ENCODE data around the gene CENPS. TPM values are rescaled to one million over a fixed set of nuclear protein-coding genes. Genes with fewer than 3 reads are reported as not detected.
"Not testable (repeated sequence)": the region's sequence is repeated elsewhere in the genome, so short reads cannot be mapped to it uniquely, and the experiment has no call there.

Gene CENPS
- total RNA-seq, 1 experiment from 2014 or later = 28.5 TPM

DNA sequence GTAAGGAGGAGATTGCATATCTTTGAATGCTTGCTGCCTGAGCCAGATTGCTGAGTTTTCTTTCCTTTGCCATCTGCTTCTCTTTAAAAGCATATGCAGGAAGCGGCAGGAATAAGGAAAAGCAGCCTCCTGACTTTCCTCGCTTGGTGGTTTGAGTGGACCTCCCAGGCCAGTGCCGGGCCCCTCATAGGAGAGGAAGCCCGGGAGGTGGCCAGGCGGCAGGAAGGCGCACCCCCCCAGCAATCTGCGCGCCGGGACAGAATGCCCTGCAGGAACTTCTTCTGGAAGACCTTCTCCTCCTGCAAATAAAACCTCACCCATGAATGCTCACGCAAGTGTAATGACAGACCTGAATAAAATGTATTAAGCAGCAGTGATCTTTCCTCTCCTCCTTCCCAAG lies 21.1 kb downstream of the CENPS start:
- Histone ChIP-seq H2AFZ (no peak overlapping the region), H3K79me2 (ENCODE audit: low read depth) (no peaks in the 10 kb centered on the region), H3K27ac (no peak overlapping the region), H3K4me2 (no peak overlapping the region), H4K20me1 (ENCODE audit: insufficient read depth) (no peaks in the 10 kb centered on the region), H3K36me3 (ENCODE audit: low read depth) (no peaks in the 10 kb centered on the region), H3F3A (ENCODE audit: insufficient read depth, low read depth) (no peaks in the 10 kb centered on the region), H3K27me3 (ENCODE audit: insufficient read depth, low read depth) (no peaks in the 10 kb centered on the region), H3K4me3 (no peak overlapping the region), H3K9me3 (ENCODE audit: insufficient read depth, low read depth) (no peaks in the 10 kb centered on the region), H3K9me2 (ENCODE audit: insufficient read depth) (no peaks in the 10 kb centered on the region), H3K4me1 (replicated peaks; ENCODE audit: insufficient read depth) (no peaks in the 10 kb centered on the region)
- no peak for TF ChIP-seq EZH2 (IDR thresholded peaks at IDR 0.05; ENCODE audit: low read depth)
- TF ChIP-seq, protein P1, sequence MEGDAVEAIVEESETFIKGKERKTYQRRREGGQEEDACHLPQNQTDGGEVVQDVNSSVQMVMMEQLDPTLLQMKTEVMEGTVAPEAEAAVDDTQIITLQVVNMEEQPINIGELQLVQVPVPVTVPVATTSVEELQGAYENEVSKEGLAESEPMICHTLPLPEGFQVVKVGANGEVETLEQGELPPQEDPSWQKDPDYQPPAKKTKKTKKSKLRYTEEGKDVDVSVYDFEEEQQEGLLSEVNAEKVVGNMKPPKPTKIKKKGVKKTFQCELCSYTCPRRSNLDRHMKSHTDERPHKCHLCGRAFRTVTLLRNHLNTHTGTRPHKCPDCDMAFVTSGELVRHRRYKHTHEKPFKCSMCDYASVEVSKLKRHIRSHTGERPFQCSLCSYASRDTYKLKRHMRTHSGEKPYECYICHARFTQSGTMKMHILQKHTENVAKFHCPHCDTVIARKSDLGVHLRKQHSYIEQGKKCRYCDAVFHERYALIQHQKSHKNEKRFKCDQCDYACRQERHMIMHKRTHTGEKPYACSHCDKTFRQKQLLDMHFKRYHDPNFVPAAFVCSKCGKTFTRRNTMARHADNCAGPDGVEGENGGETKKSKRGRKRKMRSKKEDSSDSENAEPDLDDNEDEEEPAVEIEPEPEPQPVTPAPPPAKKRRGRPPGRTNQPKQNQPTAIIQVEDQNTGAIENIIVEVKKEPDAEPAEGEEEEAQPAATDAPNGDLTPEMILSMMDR (conservative IDR thresholded peaks at IDR 0.05) = no peak
- intact Hi-C loops (cut with micrococcal nuclease; ENCODE audit: unreplicated experiment) = no loop called here
- POLR2A ChIA-PET (ENCODE audit: unreplicated experiment) = no interaction called here
- no peak for DNase-seq
- BruUV-seq (replicated peaks) = no TSS peak
- CTCF ChIA-PET = no interaction called here

DNA sequence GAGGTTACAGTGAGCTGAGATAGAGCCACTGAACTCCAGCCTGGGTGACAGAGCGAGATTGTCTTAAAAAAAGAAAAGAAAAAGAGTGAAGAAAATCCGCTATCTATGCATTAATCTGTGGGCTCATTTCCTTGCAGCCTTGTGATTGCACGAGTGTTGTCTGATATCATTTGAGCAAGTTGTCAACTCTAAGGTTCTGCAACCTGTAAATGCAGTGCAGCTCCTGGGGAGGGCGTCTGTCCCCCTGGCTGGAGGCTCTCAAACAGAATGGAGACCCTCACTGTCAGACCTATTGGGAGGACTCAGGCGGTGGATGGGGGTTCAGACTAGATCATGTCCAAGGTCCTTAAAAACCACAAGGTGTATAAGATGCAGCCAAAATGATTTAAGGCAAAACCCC lies 25.8 kb downstream of the CENPS start:
- no peak for TF ChIP-seq EZH2 (IDR thresholded peaks at IDR 0.05; ENCODE audit: low read depth)
- DNase-seq = no peak
- Histone ChIP-seq H3K79me2 (ENCODE audit: low read depth) (0 out of 2 replicates have a peak, but pooled peaks cover 3% of the 10 kb centered on the region), H3K9me2 (ENCODE audit: insufficient read depth) (no peaks in the 10 kb centered on the region), H3K4me1 (replicated peaks; ENCODE audit: insufficient read depth) (peaks cover 19% of the 10 kb centered on the region), H3K9me3 (ENCODE audit: insufficient read depth, low read depth) (no peaks in the 10 kb centered on the region), H3K4me3 (no peak overlapping the region), H4K20me1 (ENCODE audit: insufficient read depth) (no peaks in the 10 kb centered on the region), H3K27me3 (ENCODE audit: insufficient read depth, low read depth) (no peaks in the 10 kb centered on the region), H3F3A (ENCODE audit: insufficient read depth, low read depth) (peaks cover 24% of the 10 kb centered on the region), H3K36me3 (ENCODE audit: low read depth) (no peaks in the 10 kb centered on the region), H3K27ac (no peak overlapping the region), H2AFZ (no peak overlapping the region), H3K4me2 (no peak overlapping the region)
- ChIA-PET POLR2A (ENCODE audit: unreplicated experiment) (no interaction called here), CTCF (interaction anchor here (0.9 kb wide), 1 partner anchor 36 kb away, joined by 10 read pairs; no protein-coding TSS in a partner anchor)
- intact Hi-C loops (cut with micrococcal nuclease; ENCODE audit: unreplicated experiment) = no loop called here
- BruUV-seq (replicated peaks) = no TSS peak

DNA sequence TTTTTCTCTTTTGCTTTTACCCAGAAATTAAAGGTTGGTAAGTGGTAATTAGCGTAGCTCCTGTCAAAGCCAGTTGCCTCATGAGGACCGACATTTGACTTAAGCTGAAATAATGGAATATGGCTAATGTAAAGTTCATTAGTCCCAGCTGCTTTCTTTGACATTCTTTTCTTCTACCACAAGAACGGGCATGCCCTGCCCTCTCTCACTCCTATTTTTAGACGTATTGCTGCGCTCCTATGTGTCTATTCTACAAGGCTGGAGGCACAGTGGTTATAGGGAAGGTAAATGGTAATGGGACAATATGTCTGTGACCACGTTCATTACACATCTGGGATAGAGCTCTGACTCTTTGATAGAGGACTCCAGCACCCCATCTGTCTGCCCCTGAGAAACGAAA lies 26.4 kb downstream of the CENPS start:
- no peak for DNase-seq
- ChIA-PET POLR2A (ENCODE audit: unreplicated experiment) (no interaction called here), CTCF (interaction anchor here (0.9 kb wide), 1 partner anchor 35 kb away, joined by 10 read pairs; no protein-coding TSS in a partner anchor)
- intact Hi-C loops (cut with micrococcal nuclease; ENCODE audit: unreplicated experiment) = no loop called here
- H3K79me2 ChIP-seq (ENCODE audit: low read depth) = 0 out of 2 replicates have a peak, but pooled peaks cover 3% of the 10 kb centered on the region
- H3K4me2 ChIP-seq = no peak overlapping the region
- TF ChIP-seq, protein P1 (conservative IDR thresholded peaks at IDR 0.05) = no peak
- no peak for TF ChIP-seq EZH2 (IDR thresholded peaks at IDR 0.05; ENCODE audit: low read depth)
- H3K36me3 ChIP-seq (ENCODE audit: low read depth) = 0 out of 2 replicates have a peak, but pooled peaks cover 3% of the 10 kb centered on the region
- H3K27me3 ChIP-seq (ENCODE audit: insufficient read depth, low read depth) = no peaks in the 10 kb centered on the region
- peaks cover 19% of the 10 kb centered on the region for H3K4me1 ChIP-seq (replicated peaks; ENCODE audit: insufficient read depth)
- H3K9me2 ChIP-seq (ENCODE audit: insufficient read depth) = no peaks in the 10 kb centered on the region
- no TSS peak for BruUV-seq (replicated peaks)
- no peak overlapping the region for H3K4me3 ChIP-seq
- no peak overlapping the region for H3K27ac ChIP-seq
- no peaks in the 10 kb centered on the region for H4K20me1 ChIP-seq (ENCODE audit: insufficient read depth)
- no peaks in the 10 kb centered on the region for H3K9me3 ChIP-seq (ENCODE audit: insufficient read depth, low read depth)
- H3F3A ChIP-seq (ENCODE audit: insufficient read depth, low read depth) = peaks cover 25% of the 10 kb centered on the region
- no peak overlapping the region for H2AFZ ChIP-seq

DNA sequence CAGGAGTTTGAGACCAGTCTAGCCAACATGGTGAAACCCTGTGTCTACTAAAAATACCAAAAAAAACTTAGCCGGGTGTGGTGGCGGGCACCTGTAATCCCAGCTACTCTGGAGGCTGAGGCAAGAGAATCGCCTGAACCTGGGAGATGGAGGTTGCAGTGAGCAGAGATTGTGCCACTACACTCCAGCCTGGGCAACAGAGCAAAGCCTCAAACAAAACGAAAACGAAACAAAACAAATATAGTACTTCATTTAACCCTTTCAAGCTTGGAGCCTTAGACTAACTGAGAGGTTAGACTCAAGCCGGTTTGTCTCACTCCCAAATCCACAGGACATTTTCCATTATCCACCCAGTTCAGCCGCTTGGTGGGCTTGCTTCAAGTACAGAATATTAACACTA lies 27.2 kb downstream of the CENPS start:
- DNase-seq; H3K9me3 ChIP-seq (ENCODE audit: insufficient read depth, low read depth); H3K36me3 ChIP-seq (ENCODE audit: low read depth); BruUV-seq (replicated peaks); CTCF ChIA-PET; H3K4me3 ChIP-seq; H4K20me1 ChIP-seq (ENCODE audit: insufficient read depth); H3K9me2 ChIP-seq (ENCODE audit: insufficient read depth); H3K4me2 ChIP-seq; H3K27me3 ChIP-seq (ENCODE audit: insufficient read depth, low read depth); intact Hi-C loops (cut with micrococcal nuclease; ENCODE audit: unreplicated experiment); H3K79me2 ChIP-seq (ENCODE audit: low read depth); H2AFZ ChIP-seq; H3K27ac ChIP-seq: not testable (repeated sequence)
- Histone ChIP-seq H3F3A (ENCODE audit: insufficient read depth, low read depth) (peaks cover 25% of the 10 kb centered on the region), H3K4me1 (replicated peaks; ENCODE audit: insufficient read depth) (peaks cover 19% of the 10 kb centered on the region)
- POLR2A ChIA-PET (ENCODE audit: unreplicated experiment) = interaction anchor here (0.6 kb wide), 1 partner anchor 10 kb away, joined by 4 read pairs; no protein-coding TSS in a partner anchor
